Dermis microvascular lymphatic vessel endothelial cell (primary cell): ENCODE data around the gene GAGE12J. TPM values are rescaled to one million over a fixed set of nuclear protein-coding genes. Genes with fewer than 3 reads are reported as not detected.
"Not testable (repeated sequence)": the region's sequence is repeated elsewhere in the genome, so short reads cannot be mapped to it uniquely, and the experiment has no call there.

ENCODE experiments used
- DNase-seq, 2 donors: peaks; one replicate each; pipeline versions ENCODE4 v3.0.0 to v3.0.0-alpha.2; 2010; ENCODE audit warnings: low read depth in 2 of 2
- total RNA-seq: library from RNA; depleted of rRNA; stranded (reverse); fragments of >200 nt; gene quantifications from 2 replicates; pipeline ENCODE4 v1.2.1, GENCODE V29; 2014

Gene GAGE12J, protein sequence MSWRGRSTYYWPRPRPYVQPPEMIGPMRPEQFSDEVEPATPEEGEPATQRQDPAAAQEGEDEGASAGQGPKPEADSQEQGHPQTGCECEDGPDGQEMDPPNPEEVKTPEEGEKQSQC
- total RNA-seq: not detected in 2 replicates

DNA sequence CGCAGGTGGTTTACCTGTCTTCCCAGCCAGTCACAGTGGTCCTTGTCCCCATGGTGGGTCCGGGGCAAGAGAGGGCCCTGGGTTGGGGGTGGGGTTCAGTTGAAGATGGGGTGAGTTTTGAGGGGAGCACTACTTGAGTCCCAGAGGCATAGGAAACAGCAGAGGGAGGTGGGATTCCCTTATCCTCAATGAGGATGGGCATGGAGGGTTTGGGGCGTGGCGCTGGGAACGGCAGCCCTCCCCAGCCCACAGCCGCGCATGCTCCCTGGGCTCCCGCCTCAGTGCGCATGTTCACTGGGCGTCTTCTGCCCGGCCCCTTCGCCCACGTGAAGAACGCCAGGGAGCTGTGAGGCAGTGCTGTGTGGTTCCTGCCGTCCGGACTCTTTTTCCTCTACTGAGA lies at the start of gene GAGE12J:
TSS of gene GAGE12J (plus strand) at position 301 of the 400 bp plus-strand sequence. CDS start 1,157 bp downstream, outside the sequence.
- DNase-seq: not testable (repeated sequence)

DNA sequence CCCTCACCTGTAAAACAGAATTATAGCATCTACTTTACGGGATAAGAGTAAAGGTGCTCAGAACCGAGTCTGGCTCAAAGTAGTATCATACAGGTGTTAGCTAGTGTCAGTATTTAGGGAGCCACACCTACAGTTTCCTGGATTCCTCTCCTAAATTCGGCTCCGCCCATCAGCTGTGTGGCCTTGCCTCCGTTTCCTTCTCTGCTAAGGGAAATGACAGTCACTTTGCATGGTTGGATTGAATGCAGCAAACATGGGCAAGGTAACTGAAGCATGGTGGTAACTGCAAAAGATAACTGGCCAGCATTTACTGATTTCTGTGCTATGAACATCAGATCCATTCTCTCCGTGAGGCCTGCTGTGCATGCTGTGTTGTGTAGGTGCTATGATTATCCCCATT lies 49.4 kb upstream of the GAGE12J start:
- DNase-seq: no peak

DNA sequence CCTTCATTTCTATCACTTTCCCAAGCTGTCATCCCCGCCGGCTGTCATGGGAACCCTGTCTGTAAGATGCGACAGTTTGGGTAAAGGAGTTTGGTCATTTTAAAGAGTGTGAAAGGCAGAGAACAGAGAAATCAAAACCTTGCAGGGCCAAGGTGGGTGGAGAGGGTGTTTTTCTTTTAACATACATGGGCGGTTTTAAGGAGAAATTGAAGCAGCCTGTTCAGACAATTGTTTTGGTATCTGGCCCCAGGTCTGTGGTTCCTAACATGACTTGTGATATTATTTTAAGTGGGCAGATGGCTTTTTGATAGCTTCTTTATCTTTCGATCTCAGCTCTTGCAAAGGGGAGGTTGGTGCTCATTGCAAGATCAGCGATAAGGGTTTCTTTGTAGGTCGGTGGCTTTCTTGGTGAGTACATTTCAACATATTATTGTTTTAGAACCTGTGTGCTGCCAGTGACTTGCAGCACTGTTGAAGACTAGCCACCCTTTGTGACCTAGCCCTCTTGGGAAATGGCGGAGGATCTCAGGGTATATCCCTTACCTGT lies 48.6 kb upstream of the GAGE12J start:
- DNase-seq: no peak

DNA sequence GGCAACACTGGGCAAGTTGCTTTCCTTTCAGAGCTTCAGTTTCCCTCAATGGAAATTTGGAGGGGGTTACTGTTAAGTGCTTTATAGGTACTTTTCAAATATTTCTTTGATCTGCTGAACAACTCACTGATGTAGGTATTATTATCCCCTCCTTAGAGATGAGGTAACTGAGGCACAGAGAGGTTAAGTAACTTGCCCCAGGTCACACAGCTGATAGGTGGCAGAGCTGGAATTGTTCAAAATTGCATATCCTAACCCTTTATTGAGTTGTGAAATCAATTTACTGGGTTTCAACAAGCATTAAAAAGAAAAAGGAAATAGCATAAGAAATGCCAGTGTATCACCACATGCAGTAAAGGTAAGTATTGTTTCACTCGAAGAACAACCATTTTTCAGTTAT lies 45.6 kb upstream of the GAGE12J start:
- DNase-seq: no peak

DNA sequence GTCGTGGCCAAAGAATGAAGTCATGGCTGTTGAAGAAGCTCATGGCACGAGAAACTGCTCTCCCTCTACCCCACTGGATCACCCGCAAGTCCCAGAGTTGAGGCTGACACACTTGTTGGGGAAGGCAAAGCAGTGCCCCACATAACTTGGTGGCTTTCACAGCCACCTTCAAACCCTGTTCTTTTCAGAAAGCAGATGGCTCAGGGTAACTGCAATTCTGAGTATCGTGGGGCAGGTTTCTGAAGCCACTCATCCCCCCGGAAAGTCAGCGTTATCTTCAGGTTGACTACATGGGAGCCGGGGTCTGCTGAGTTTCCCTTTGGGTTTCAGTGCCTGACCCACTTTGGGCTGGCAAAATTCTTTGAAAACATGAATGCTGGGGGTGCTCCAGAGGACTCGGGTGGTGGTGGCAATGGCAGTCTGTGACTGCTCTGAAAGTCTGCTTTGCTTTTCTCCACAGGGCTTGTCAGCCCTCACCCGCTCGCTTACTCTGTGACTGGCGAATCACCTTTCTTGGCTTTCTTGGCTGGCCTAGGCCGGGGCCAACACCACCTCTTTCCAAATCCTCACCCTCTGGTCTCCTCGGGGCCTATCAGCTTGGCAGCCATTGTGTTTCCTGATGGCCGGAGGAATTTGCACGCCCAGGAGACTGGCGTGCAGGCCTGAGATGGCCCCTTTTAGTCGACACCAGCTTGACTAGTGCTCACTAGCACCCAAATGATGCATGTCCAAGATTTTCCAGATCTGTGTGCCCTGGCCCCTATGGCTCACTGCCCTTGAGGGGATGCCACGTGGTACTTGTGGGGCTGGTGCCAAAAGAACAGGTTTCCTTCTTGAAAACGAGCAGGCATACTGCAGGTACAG lies 44.9 kb upstream of the GAGE12J start:
- no peak for DNase-seq

DNA sequence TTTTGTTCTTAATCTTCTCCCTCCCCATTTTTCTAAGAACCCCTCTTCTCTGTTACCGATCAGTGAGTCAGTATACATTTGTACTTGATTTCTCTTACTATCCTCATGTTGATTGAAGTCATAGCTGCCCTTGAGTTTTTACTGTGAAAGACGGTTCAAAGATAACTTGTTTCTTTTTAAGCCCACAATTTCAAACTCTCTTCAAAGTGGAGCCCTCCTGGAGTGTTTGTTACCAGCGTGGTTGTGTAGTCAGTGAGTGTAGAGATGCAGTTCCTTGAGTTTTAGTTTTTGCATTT lies 44.4 kb upstream of the GAGE12J start:
- no peak for DNase-seq

DNA sequence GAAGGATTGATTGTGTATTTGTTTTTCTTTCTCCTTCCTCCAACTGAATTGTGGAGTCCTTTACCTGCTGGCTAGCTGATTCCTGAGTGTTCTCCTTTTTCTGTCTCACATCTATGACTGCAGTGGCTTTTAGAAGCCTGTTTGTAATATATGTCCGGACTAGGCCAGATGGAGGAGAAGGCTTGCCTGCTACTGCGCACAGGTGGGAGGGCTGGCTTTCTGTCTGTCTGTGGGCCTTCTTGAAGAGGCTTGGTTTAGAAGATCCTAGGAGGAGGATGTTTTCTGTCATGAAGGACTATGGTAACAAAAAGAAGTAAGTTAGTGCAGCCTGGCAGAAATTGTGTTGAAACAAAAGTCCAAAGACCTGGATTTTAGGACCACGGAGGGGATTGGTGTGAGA lies 43.8 kb upstream of the GAGE12J start:
- DNase-seq: no peak

DNA sequence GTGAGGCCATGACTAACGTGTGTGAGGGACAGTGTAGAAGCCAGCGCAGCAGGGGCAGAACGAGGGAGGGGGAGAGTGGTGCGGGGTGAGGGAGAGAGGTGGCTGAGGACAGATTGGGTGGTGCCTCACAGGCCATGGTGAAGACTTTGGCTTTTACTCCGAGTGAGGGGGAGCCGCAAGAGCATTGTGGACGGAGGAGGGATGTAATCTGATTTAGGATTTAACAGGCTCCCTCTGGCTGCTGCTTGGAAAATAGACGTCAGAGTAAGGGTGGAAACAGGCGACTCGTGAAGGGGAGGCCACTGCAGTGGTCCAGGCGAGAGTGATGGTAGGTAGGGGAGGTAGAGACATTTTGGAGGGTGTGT lies 39.2 kb upstream of the GAGE12J start:
- DNase-seq: no peak

DNA sequence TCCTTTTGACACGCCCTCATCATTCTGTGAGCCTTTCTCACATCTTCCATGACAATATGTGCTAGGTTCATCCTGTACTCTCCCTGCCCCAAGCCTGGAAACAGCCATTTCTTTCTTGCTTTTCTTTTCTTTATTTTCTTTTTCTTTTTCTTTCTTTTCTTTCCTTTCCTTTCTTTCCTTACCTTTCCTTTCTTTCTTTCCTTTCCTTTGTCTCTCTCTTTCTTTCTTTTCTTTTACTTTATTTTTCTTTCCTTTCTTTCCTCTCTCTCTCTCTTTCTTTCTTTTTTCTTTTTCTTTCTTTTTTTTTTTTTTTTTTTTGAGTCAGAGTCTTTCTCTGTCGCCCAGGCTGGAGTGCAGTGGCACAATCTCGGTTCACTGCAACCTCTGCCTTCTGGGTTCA lies 37.6 kb upstream of the GAGE12J start:
- DNase-seq: no peak

DNA sequence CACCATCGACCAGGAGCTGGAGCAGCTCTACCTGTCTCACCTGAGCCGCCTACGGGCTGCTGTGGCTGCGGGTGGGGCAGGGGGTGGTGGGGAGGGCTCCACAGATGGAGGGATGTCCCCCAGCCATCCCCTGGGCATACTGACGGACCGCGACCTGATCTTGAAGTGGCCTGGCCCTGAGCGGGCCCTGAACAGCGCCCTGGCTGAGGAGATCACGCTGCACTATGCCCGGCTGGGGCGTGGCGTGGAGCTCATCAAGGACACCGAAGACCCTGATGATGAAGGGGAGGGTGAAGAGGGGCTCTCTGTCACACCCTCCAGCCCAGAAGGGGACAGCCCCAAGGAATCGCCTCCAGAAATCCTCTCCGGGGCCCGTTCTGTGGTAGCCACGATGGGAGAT lies 35.7 kb upstream of the GAGE12J start:
- DNase-seq: no peak

DNA sequence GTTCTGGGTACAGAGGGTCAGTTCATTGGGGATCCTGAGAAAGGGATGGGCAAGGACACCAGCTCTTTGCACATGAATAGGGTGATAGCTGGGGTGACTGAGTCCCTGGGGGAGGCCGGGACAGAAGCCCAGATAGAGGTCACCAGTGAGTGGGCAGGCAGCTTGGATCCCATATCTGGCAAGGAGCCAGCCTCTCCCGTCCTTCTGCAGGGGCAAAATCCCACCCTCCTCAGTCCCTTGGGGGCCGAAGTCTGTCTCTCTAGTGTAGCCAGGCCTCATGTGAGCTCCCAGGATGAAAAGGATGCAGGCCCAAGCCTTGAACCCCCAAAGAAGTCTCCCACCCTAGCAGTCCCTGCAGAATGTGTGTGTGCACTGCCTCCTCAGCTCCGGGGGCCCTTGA lies 35.3 kb upstream of the GAGE12J start:
- no peak for DNase-seq

DNA sequence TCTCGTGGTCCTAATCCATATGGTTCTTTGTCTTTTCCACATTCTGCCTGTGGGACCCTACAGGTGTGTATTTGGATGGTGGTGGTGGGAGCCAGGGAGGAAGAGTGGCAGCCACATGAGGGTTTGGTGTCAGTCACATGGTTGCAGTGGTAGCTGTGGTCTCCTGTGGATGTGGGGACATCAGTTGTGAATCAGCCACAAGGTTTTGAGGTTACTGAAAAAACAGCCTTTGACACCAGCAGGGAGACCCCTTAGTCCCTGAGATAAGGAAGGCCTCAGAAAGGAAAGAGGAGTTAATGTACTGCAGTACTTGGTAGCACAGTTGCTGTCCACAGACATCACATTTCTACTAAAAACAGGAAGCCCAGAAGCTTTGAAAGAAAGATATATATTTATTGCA lies 34.2 kb upstream of the GAGE12J start:
- no peak for DNase-seq

DNA sequence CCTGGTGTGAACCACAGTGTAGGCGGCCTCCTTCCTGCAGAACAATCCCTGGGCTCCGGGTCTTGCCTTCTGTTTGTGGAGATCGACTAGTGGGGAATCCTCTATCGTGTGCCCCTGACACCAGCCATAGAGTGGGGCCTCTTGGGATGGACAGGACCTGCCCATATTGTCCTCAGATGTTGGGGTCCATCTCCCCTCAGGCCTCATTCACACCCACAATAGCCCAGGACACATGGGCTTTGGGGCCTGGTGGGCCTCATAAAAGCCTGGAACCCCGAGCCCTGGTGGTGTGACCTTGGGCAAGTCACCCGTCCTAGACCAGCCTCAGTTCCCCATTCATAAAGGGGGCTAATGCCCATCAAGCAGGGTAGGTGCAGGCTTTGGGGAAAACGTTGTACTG lies 31.6 kb upstream of the GAGE12J start:
- no peak for DNase-seq

DNA sequence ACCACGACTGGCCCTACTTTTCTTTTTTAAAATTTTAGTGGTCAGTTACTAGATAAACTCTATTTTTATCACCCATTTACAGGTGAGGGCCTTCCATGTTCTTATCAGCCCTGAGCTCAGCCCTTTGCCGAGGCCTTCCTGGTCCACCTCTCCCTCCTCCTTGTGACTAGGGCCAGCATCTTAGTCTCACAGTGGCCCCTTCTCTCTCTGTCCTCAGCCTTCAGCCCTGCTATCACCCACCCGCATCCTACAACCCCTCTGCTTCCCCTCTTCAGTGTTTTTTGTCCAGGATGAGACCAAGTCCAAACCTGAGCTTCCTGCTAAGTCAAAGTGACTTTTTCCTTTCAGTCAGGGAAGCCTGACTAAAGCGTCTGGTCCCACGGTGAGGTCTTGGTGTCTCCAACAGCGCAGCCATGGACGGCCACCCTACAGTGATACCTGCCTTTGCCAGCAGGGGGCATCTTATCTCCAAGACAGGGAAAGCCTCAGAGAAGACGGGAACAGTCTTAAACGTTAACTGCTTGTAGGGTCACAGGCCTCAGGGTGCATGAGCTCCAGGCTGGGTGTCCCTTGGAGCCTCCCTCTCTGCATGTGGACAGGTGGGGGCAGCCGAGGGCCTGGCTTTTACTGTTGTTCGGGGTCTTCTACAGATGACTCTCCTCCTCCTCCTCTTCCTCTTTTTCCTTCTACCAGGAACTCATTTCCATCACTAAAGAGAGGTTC lies 30.1 kb upstream of the GAGE12J start:
- DNase-seq: peak in 1 of 2 donors; percentile 50

DNA sequence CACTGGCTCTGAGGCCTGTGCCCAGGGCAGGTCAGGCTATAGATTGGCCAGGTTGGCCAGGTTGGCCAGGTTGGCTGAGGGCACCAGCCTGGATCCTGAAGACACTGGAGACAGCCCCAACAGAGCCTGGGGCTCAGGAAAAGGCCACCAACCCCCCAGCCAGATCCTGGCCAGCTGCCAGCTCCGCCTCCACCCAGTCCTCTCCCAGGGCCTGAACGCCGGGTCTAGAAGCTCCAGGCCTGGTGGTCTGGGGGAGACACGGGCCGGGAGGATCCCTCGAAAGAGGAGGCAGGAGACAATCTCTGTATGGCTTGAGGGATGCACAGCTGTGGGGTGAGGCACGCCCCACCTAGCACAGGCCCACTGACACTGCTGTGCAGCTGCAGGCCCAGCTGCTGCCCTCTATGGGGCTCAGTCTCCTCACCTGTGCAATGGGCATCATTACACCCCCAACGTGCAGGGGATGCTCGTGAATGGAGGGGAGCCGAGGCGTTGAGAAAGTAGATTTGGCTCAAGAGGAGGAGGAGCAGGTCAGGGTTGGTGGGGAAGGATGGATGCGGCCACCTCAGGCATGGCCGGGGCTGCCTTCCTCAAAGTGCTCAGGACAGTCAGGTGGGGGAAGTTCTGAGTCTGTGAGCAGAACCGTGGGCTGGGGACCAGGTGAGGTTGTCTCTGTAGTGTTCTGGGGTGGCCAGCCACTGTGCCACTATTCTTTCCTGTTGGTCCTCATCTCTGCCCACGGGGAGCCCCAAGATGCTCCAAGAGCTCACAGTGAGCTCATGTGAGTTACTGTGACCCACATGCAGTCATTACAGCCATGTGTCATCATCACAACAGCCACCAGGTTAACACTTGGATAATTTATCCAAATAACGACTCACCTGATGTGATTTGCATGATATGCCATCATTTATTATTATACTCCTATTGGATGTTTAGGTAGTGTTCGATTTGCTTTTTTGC lies 29.2 kb upstream of the GAGE12J start:
- DNase-seq: no peak

DNA sequence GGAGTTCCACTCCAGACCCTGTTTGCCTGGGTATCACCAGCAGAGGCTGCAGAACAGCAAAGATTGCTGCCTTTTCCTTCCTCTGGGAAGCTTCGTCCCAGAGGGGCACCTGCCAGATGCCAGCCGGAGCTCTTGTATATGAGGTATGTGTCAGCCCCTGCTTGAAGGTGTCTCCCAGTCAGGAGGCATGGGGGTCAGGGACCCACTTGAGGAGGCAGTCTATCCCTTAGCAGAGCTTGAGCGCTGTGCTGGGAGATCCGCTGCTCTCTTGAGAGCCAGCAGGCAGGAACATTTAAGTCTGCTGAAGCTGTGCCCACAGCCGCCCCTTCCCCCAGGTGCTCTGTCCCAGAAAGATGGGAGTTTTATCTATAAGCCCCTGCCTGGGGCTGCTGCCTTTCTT lies 22.5 kb upstream of the GAGE12J start:
- DNase-seq: not testable (repeated sequence)

DNA sequence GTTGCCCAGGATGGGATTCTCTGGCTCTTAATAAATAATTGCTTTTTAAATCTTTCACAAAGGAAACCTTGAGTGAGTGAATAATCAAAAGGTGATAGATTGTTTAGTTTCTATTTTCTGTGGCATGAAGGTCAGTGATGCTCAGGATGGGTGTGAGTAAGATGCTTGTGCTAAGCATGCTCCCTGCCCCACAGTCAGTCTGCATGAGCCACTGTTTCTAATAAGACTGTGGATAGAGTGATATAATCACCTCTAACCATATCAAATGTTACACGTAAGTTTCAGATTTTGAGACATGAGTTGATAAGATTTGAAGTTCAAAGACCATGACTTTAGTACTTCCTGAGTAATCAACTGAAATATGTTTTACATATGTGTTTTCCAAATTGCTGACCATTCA lies 21.1 kb upstream of the GAGE12J start:
- DNase-seq: no peak

DNA sequence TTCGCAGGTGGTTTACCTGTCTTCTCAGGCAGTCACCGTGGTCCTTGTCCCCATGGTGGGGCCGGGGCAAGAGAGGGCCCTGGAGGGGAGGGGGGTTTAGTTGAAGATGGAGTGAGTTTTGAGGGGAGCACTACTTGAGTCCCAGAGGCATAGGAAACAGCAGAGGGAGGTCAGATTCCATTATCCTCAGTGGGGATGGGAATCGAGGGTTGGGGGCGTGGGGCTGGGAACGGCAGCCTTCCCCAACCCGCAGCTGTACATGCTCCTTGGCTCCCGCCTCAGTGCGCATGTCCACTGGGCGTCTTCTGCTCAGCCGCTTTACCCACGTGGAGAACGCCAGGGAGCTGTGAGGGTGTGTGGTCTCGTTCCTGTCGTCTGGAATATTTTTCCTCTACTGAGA lies 18.5 kb upstream of the GAGE12J start, which contains the start of gene GAGE10:
TSS of gene GAGE10 (plus strand) at position 301 of the 400 bp plus-strand sequence. CDS start 1,214 bp downstream, outside the sequence.
- DNase-seq: no peak

DNA sequence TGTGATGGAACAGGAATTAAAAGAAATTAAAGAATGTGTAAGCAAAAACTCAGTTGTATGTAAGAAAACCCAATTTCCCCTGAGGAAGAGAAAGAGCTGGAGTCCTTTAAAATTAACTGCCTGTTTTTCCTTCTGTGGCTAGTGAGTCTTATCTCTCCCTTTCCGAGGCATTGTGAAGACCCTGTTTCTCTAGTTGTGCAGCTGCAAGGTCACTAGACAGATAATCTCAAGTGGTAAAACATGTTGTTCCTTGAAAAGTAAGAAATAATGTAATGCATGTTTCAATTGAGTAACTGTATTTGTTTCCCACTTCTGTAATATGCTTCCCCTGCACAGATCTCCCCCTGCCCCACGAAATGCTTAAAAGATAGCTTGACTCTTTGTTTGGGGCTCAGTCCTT lies 14.1 kb upstream of the GAGE12J start:
- DNase-seq: not testable (repeated sequence)

DNA sequence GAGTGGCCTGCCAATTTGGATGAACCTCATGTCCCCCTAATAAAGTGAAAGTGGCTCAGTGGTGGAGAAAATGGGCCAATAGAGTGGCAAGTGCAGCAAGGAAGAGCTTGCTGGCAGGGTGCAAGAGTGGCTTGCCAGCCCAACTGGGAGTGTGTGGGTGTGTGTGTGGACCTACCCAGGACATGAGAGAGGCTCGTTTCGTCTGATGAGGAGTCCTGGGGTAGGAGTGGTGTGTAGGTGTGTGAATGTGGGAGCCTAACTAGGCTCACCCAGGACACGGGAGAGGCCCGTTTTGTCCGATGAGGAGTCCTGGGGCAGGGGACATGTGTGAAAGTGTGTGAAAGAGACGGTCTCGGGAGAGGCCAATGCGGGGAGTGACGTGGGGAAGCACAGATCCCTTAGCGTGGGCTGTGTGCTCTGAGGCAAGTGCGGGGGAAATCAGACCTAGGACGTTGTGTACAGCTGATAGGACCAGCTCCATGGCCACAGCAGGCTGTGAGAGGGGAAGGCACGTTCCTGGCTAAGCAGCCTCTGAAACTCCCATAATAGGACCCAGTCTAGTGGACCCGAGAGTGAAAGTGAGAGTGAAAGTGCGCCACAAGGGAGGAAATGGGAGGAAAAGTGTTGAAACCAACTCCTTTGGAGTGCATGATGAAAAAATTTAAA lies 13.1 kb upstream of the GAGE12J start:
- DNase-seq: no peak
